22Rv1 (cell line): Measurements from ENCODE around the gene LRRC8D.

Source experiments
- ZFX ChIP-seq: fragments of 450-650 bp; IDR thresholded peaks from 2 replicates; pipeline ENCODE4 v1.6.1; 2017; ENCODE audit warnings: antibody characterized with exemption, borderline replicate concordance
- TF ChIP-seq, protein P1 (sequence below): fragments of 450-650 bp; IDR thresholded peaks from 2 replicates; pipeline ENCODE4 v1.5.1; 2017; ENCODE audit warnings: mild to moderate bottlenecking

DNA sequence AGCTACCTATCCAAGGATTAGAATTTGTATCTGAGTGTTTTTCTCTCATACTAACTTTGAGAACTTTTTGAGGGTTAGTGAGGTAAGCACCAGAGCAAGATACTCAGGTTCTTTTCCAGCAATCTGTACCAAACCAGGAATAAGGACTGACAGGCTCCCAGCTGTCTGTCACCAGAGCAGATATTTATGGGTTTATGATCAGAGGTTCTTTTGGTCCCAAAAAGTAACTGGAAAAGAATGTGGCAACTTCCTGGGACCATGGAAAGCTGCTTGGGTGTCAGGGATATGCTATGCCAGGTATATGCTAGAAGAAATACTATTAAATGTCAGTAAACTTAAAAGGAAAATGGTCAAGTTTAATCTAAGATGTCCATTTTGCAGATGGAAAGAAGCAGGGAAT, 98.3 kb downstream of the LRRC8D start:
- TF ChIP-seq, protein P1, sequence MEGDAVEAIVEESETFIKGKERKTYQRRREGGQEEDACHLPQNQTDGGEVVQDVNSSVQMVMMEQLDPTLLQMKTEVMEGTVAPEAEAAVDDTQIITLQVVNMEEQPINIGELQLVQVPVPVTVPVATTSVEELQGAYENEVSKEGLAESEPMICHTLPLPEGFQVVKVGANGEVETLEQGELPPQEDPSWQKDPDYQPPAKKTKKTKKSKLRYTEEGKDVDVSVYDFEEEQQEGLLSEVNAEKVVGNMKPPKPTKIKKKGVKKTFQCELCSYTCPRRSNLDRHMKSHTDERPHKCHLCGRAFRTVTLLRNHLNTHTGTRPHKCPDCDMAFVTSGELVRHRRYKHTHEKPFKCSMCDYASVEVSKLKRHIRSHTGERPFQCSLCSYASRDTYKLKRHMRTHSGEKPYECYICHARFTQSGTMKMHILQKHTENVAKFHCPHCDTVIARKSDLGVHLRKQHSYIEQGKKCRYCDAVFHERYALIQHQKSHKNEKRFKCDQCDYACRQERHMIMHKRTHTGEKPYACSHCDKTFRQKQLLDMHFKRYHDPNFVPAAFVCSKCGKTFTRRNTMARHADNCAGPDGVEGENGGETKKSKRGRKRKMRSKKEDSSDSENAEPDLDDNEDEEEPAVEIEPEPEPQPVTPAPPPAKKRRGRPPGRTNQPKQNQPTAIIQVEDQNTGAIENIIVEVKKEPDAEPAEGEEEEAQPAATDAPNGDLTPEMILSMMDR, result no peak
- TF ChIP-seq ZFX, result no peak
